GM12878 (cell line): Measurements from ENCODE around the gene ZNF710. TPM values are rescaled to one million over a fixed set of nuclear protein-coding genes. Genes with fewer than 3 reads are reported as not detected.

Experiments
- ATAC-seq: fragments of 200-7000 bp; cut with Tn5 transposase; 3 replicates; pipeline ENCODE4 v1.9.1; 2020; ENCODE audit warnings: mild to moderate bottlenecking, moderate library complexity
- BruUV-seq: library from RNA; stranded (reverse); fragments of 400-500 nt; replicated peaks from 2 replicates; lab custom pipeline; 2021; lab: Mats Ljungman, UMichigan
- CTCF ChIA-PET: fragments of 300-600 bp; sonication (Branson Sonifier 250); formaldehyde crosslinking; extraction: SDS; loops from one replicate; lab custom pipeline; 2021; ENCODE audit warnings: inconsistent platforms; lab: Yijun Ruan, JAX
- POLR2A ChIA-PET: fragments of 350-600 bp; formaldehyde crosslinking; extraction: SDS; loops from one replicate; lab custom pipeline; 2021; ENCODE audit warnings: inconsistent platforms; lab: Charles Lee
- RAD21 ChIA-PET: fragments of 300-600 bp; sonication (Branson Sonifier 250); formaldehyde crosslinking; loops from one replicate; lab custom pipeline; 2023; ENCODE audit warnings: antibody characterized with exemption; ENCODE audit not compliant: unreplicated experiment; lab: Charles Lee
- SMC1A ChIA-PET: fragments of 300-600 bp; sonication (Branson Sonifier 250); formaldehyde crosslinking; loops from one replicate; lab custom pipeline; 2023; ENCODE audit not compliant: unreplicated experiment, uncharacterized antibody; lab: Charles Lee
- DNase-seq: peaks from one replicate; pipeline ENCODE4 v3.0.0-alpha.2; 2011; ENCODE audit warnings: low read depth, low spot score
- FAIRE-seq: peaks from 3 replicates; lab custom pipeline; 2011; peaks lifted over from hg19 to GRCh38; lab: Jason Lieb, UNC
- H2AFZ ChIP-seq: 2 replicates; pipeline ENCODE4 v1.6.0; 2011; ENCODE audit warnings: low read depth, low read length, control low read depth; ENCODE audit not compliant: control insufficient read depth
- H3K27ac ChIP-seq: 2 replicates; pipeline ENCODE4 v1.5.1; 2011; ENCODE audit warnings: control low read depth; ENCODE audit not compliant: control insufficient read depth, insufficient read depth
- H3K27me3 ChIP-seq, 2 experiments: replicated peaks in 1 of 2; 2 replicates each; pipeline versions ENCODE4 v1.6.0 to v1.6.1; 2011; ENCODE audit warnings: low read length in 1 of 2; ENCODE audit not compliant: control insufficient read depth in 2 of 2, insufficient read depth in 2 of 2
- H3K36me3 ChIP-seq, 2 experiments: 2 replicates each; pipeline ENCODE4 v1.5.1; 2011; ENCODE audit warnings: low read length in 1 of 2; ENCODE audit not compliant: control insufficient read depth in 2 of 2, insufficient read depth in 2 of 2
- H3K4me1 ChIP-seq: 2 replicates; pipeline ENCODE4 v1.6.1; 2011; ENCODE audit warnings: mild to moderate bottlenecking, low read length, moderate library complexity, mixed read lengths; ENCODE audit not compliant: control insufficient read depth, insufficient read depth
- H3K4me2 ChIP-seq: 2 replicates; pipeline ENCODE4 v1.6.0; 2011; ENCODE audit warnings: control low read depth; ENCODE audit not compliant: control insufficient read depth, insufficient read depth
- H3K4me3 ChIP-seq: fragments of 200-600 bp; sonication (generic); 2 replicates; pipeline ENCODE4 v1.5.1; 2016
- H3K79me2 ChIP-seq: 2 replicates; pipeline ENCODE4 v1.6.0; 2011; ENCODE audit warnings: low read length; ENCODE audit not compliant: control insufficient read depth, insufficient read depth
- H3K9ac ChIP-seq: 2 replicates; pipeline ENCODE4 v1.8.0; 2011; ENCODE audit warnings: low read length, control low read depth, mixed read lengths; ENCODE audit not compliant: control insufficient read depth, insufficient read depth
- H3K9me3 ChIP-seq: replicated peaks from 3 replicates; pipeline ENCODE4 v1.5.1; 2011; ENCODE audit warnings: mild to moderate bottlenecking, low read length; ENCODE audit not compliant: control insufficient read depth, insufficient read depth
- H4K20me1 ChIP-seq: 2 replicates; pipeline ENCODE4 v1.6.0; 2011; ENCODE audit not compliant: control insufficient read depth, insufficient read depth
- ASH2L ChIP-seq: fragments of 300-600, 200-600 bp; sonication (generic); IDR thresholded peaks from 2 replicates; pipeline ENCODE4 v1.6.1; 2017; ENCODE audit warnings: low read depth, mild to moderate bottlenecking, borderline replicate concordance
- LARP7 ChIP-seq: fragments of 450-650 bp; IDR thresholded peaks from 2 replicates; pipeline ENCODE4 v1.6.1; 2017; ENCODE audit warnings: mild to moderate bottlenecking
- MTA3 ChIP-seq: IDR thresholded peaks from 2 replicates; pipeline ENCODE4 v1.6.1; 2012; ENCODE audit warnings: low read length, inconsistent platforms, borderline replicate concordance
- NRF1 ChIP-seq: conservative IDR thresholded peaks from 2 replicates; pipeline ENCODE4 v1.6.1; 2011; ENCODE audit warnings: mild to moderate bottlenecking, low read depth, low read length, improper control_type of control experiment
- POLR2AphosphoS2 ChIP-seq: IDR thresholded peaks from 2 replicates; pipeline ENCODE4 v1.6.1; 2011; ENCODE audit warnings: low read depth, mild to moderate bottlenecking, low read length, improper control_type of control experiment, moderate library complexity
- SUZ12 ChIP-seq: fragments of 200-600 bp; sonication (generic); IDR thresholded peaks from one replicate; pipeline ENCODE4 v1.6.1; 2018; ENCODE audit warnings: antibody characterized with exemption, mild to moderate bottlenecking; ENCODE audit not compliant: unreplicated experiment
- TAF1 ChIP-seq: IDR thresholded peaks from 2 replicates; pipeline ENCODE4 v1.6.1; 2011; ENCODE audit warnings: mild to moderate bottlenecking, low read depth, low read length, borderline replicate concordance
- WGBS: methylation state at CpG from one replicate; pipeline ENCODE4 v1.1.6; 2016; ENCODE audit warnings: low lambda C conversion rate; ENCODE audit not compliant: insufficient replicate concordance, insufficient coverage; ENCODE audit errors: missing lambda C conversion rate; 5-methylcytosine and 5-hydroxymethylcytosine counted together
- in situ Hi-C: fragments of 300-500 bp; cut with MboI; formaldehyde crosslinking; loops from 9 replicates; pipeline ENCODE4 v1.14.3; 2018; ENCODE audit warnings: mixed read lengths
- intact Hi-C: fragments of 100-400 bp; cut with micrococcal nuclease; formaldehyde crosslinking; loops from one replicate; pipeline ENCODE4 v1.14.2; 2022; ENCODE audit not compliant: unreplicated experiment
- polyA plus RNA-seq, 11 experiments: library from polyadenylated mRNA; depleted of rRNA in 4 of 11; unstranded in 6 of 11; stranded (reverse) in 5 of 11; fragments of >200 nt; fragmentation: Nextera tagmentation in 4 of 11; fragmentation: Illumina TruSeq in 1 of 11; extraction: Ambion mirVana in 4 of 11; extraction: Trizol in 1 of 11; gene quantifications; 1 replicate in 1 of 11; 2 replicates in 10 of 11; pipeline versions ENCODE4 v1.2.1 to v1.2.3, GENCODE V29; 2011 to 2016; ENCODE audit warnings: inconsistent platforms in 2 of 11, missing spikeins in 2 of 11, low read depth in 1 of 11
- total RNA-seq, 4 experiments: library from RNA; depleted of rRNA in 3 of 4; stranded (reverse); fragments of >200 nt in 3 of 4; fragmentation: Illumina TruSeq in 1 of 4; extraction: Trizol in 1 of 4; gene quantifications; 2 replicates each; pipeline versions ENCODE4 v1.2.1 to v1.2.3, GENCODE V29; 2013 to 2021

The ZNF710 gene
- total and polyA plus RNA-seq, 10 of the 15 experiments (the other 5 are each of a cell fraction or from before 2014, with no cell fraction given), result 1.4 to 43.5 (median 9.8) TPM

DNA sequence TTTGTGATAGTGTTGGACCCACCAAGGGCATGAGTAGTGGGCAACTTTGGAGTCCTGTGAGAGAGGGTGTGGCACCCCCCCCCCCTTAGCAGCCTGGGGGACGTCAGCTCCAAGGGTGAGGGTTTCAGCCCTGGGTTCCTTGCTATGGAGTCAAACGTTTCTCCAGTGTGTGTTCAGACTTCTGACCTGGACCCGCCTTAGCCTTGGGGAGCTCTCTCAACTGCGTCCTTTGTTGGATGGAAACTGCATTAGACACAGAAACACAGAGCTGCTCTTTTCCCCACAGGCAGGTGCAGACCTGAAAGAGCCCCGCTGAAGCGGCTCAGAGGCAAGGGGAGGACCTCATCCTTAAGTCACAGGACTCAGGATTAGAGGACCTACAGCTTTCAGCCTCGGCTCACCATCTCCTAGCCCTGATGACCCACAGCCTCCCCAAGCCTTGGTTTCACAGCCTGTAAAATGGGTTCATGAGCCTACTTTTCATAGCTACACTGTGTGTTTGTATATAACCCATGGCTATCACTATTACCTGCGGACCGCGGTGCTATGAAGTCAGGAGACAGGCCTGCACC is 19.9 kb downstream of the ZNF710 start:
- H3K9me3 ChIP-seq, result no peaks in the 10 kb centered on the region
- FAIRE-seq, result no peak
- ChIA-PET SMC1A (interaction anchor here (0.6 to 1.5 kb wide), 5 partner anchors 9 to 41 kb away, joined by 3 to 7 read pairs (median 3); no protein-coding TSS in a partner anchor), CTCF (interaction anchor here (1.2 to 1.4 kb wide), 3 partner anchors 39 to 123 kb away, joined by 3 to 4 read pairs (median 3); no protein-coding TSS in a partner anchor), POLR2A (interaction anchor here (0.6 to 1.2 kb wide), 2 partner anchors 8 to 17 kb away, joined by 3 to 4 read pairs; no protein-coding TSS in a partner anchor), RAD21 (no interaction called here)
- H3K9ac ChIP-seq, result no peak overlapping the region
- WGBS, result 91% methylated on average over 10 of the region's 10 CpGs
- 0 out of 2 replicates have a peak overlapping the region, but pooled peaks have one; percentile 37 for H3K27ac ChIP-seq
- no peak overlapping the region for H3K4me3 ChIP-seq
- peaks cover 22% of the 10 kb centered on the region for H3K4me1 ChIP-seq
- BruUV-seq, result no TSS peak
- H3K27me3 ChIP-seq, result no peaks in the 10 kb centered on the region
- ATAC-seq, result no peak; the same call in 2 of the 3 replicates
- TF ChIP-seq TAF1 (no peak), NRF1 (no peak)
- peaks cover 54% of the 10 kb centered on the region for H3K79me2 ChIP-seq
- H3K4me2 ChIP-seq, result no peak overlapping the region; the same call in 1 of the 2 replicates
- H4K20me1 ChIP-seq, result no peaks in the 10 kb centered on the region
- no peaks in the 10 kb centered on the region; a peak in 2 of 4 replicates for H3K36me3 ChIP-seq
- in situ Hi-C loops (no loop called here), intact Hi-C loops (no loop called here)
- H2AFZ ChIP-seq, result no peak overlapping the region
- no peak for DNase-seq

GRCh38 chr15:90022345-90022744 is 21.2 kb downstream of the ZNF710 start:
- no peak overlapping the region for H3K27ac ChIP-seq
- no peak overlapping the region for H3K4me2 ChIP-seq
- peaks cover 22% of the 10 kb centered on the region for H3K4me1 ChIP-seq
- H3K27me3 ChIP-seq, result no peaks in the 10 kb centered on the region
- ChIA-PET RAD21 (no interaction called here), CTCF (interaction anchor here (1.1 to 1.4 kb wide), 3 partner anchors 9 to 13 kb away, joined by 3 to 5 read pairs (median 3); no protein-coding TSS in a partner anchor), POLR2A (interaction anchor here (1.2 kb wide), 1 partner anchor 31 kb away, joined by 3 read pairs; no protein-coding TSS in a partner anchor), SMC1A (interaction anchor here (1.1 to 1.2 kb wide), 2 partner anchors 13 to 19 kb away, joined by 3 read pairs; no protein-coding TSS in a partner anchor)
- TF ChIP-seq MTA3, result no peak
- no peak for TF ChIP-seq POLR2AphosphoS2
- TF ChIP-seq SUZ12, result no peak
- TF ChIP-seq LARP7, result no peak
- no peak for TF ChIP-seq ASH2L
- no peaks in the 10 kb centered on the region; the same call in 2 of the 3 replicates for H3K9me3 ChIP-seq
- no peak for FAIRE-seq
- peaks cover 50% of the 10 kb centered on the region for H3K79me2 ChIP-seq
- ATAC-seq, result no peak
- DNase-seq, result no peak
- intact Hi-C loops (no loop called here), in situ Hi-C loops (no loop called here)
- no peak overlapping the region for H3K9ac ChIP-seq
- H4K20me1 ChIP-seq, result no peaks in the 10 kb centered on the region
- WGBS, result 86% methylated on average over 6 of the region's 6 CpGs
- no TSS peak for BruUV-seq
- no peaks in the 10 kb centered on the region; a peak in 2 of 4 replicates for H3K36me3 ChIP-seq
- H3K4me3 ChIP-seq, result no peak overlapping the region
- no peak overlapping the region for H2AFZ ChIP-seq
